GM19043 (cell line): ENCODE measurements around the gene CCDC85B.

Experiments used
- ATAC-seq: cut with Tn5 transposase; IDR thresholded peaks from one replicate; pipeline ENCODE4 v1.9.1; 2021; ENCODE audit warnings: low read depth; ENCODE audit not compliant: unreplicated experiment

Gene CCDC85B

GRCh38 chr11:65903715-65904114, 13.2 kb downstream of the CCDC85B start:
- no peak for ATAC-seq

- ATAC-seq, result no peak
These were observed 16.1 kb downstream of the CCDC85B start for GRCh38 chr11:65906602-65907001.

GRCh38 chr11:65907878-65908277, 17.4 kb downstream of the CCDC85B start:
- no peak for ATAC-seq

- no peak for ATAC-seq
These were observed 21.5 kb downstream of the CCDC85B start for GRCh38 chr11:65911682-65912568.

- no peak for ATAC-seq
These were observed 22.4 kb downstream of the CCDC85B start for GRCh38 chr11:65912845-65913244.

- no peak for ATAC-seq
These were observed 24.8 kb downstream of the CCDC85B start for GRCh38 chr11:65915101-65915820.

- no peak for ATAC-seq
These were observed 25.4 kb downstream of the CCDC85B start for GRCh38 chr11:65915821-65916251.

GRCh38 chr11:65916391-65916790, 25.9 kb downstream of the CCDC85B start:
- no peak for ATAC-seq

- no peak for ATAC-seq
These were observed 26.6 kb downstream of the CCDC85B start for GRCh38 chr11:65917077-65917433.

- ATAC-seq, result no peak
These were observed 27.1 kb downstream of the CCDC85B start for GRCh38 chr11:65917434-65918210.

GRCh38 chr11:65918211-65919140, 28.0 kb downstream of the CCDC85B start, which contains the start of gene C11orf68:
TSS of gene C11orf68 (minus strand) at chr11:65919062. CDS start at chr11:65919031, 31 bp downstream.
- peak; percentile 33 for ATAC-seq

- ATAC-seq, result peak; percentile 79
These were observed 28.7 kb downstream of the CCDC85B start, which contains the start of gene DRAP1 for GRCh38 chr11:65919141-65919572. TSS of gene DRAP1 (plus strand) at chr11:65919426. CDS start at chr11:65919502, 76 bp downstream.

GRCh38 chr11:65919573-65920371, 29.3 kb downstream of the CCDC85B start:
- peak; percentile 17 for ATAC-seq

GRCh38 chr11:65920372-65920802, 29.9 kb downstream of the CCDC85B start:
- no peak for ATAC-seq

GRCh38 chr11:65921033-65921555, 30.6 kb downstream of the CCDC85B start:
- ATAC-seq, result no peak

GRCh38 chr11:65921876-65922275, 31.4 kb downstream of the CCDC85B start:
- ATAC-seq, result no peak

- no peak for ATAC-seq
These were observed 32.1 kb downstream of the CCDC85B start for GRCh38 chr11:65922565-65922964.

- ATAC-seq, result no peak
These were observed 34.9 kb downstream of the CCDC85B start for GRCh38 chr11:65925397-65925796.
